ENCODE data around the gene JAKMIP2. TPM values are rescaled to one million over a fixed set of nuclear protein-coding genes. Genes with fewer than 3 reads are reported as not detected.

The JAKMIP2 gene
- polyA plus RNA-seq, 2 donors, result 0.10 to 0.20 TPM

GRCh38 chr5:147565524-147565923 is 217.0 kb downstream of the JAKMIP2 start:
- Histone ChIP-seq H3K9me3 (ENCODE audit: control insufficient read depth in 2 of 2, insufficient read depth in 1 of 2, low read depth in 1 of 2, low read length in 1 of 2) (no peaks in the 10 kb centered on the region), H3K36me3 (ENCODE audit: control insufficient read depth in 2 of 2, insufficient read depth in 2 of 2, low read length in 1 of 2) (no peaks in the 10 kb centered on the region), H3K27me3 (ENCODE audit: control insufficient read depth in 1 of 2, insufficient read depth in 2 of 2, low read length in 2 of 2) (no peaks in the 10 kb centered on the region), H3K4me1 (ENCODE audit: control insufficient read depth in 2 of 2, insufficient read depth in 2 of 2, low read length in 1 of 2) (no peaks in the 10 kb centered on the region), H3K4me3 (ENCODE audit: low read depth in 1 of 2, low read length in 2 of 2) (no peak overlapping the region), H3K27ac (ENCODE audit: low read depth in 2 of 2, low read length in 1 of 2) (no peak overlapping the region)
- 83 to 90% methylated on average over 1 of the region's 1 CpG for WGBS, 2 donors

GRCh38 chr5:147564124-147564486 is 218.4 kb downstream of the JAKMIP2 start:
- Histone ChIP-seq H3K4me1 (ENCODE audit: control insufficient read depth in 2 of 2, insufficient read depth in 2 of 2, low read length in 1 of 2) (no peaks in the 10 kb centered on the region), H3K9me3 (ENCODE audit: control insufficient read depth in 2 of 2, insufficient read depth in 1 of 2, low read depth in 1 of 2, low read length in 1 of 2) (no peaks in the 10 kb centered on the region), H3K4me3 (ENCODE audit: low read depth in 1 of 2, low read length in 2 of 2) (no peak overlapping the region), H3K27me3 (ENCODE audit: control insufficient read depth in 1 of 2, insufficient read depth in 2 of 2, low read length in 2 of 2) (no peaks in the 10 kb centered on the region), H3K27ac (ENCODE audit: low read depth in 2 of 2, low read length in 1 of 2) (no peak overlapping the region), H3K36me3 (ENCODE audit: control insufficient read depth in 2 of 2, insufficient read depth in 2 of 2, low read length in 1 of 2) (no peaks in the 10 kb centered on the region)
- 75 to 78% methylated on average over 3 of the region's 3 CpGs for WGBS, 2 donors

DNA sequence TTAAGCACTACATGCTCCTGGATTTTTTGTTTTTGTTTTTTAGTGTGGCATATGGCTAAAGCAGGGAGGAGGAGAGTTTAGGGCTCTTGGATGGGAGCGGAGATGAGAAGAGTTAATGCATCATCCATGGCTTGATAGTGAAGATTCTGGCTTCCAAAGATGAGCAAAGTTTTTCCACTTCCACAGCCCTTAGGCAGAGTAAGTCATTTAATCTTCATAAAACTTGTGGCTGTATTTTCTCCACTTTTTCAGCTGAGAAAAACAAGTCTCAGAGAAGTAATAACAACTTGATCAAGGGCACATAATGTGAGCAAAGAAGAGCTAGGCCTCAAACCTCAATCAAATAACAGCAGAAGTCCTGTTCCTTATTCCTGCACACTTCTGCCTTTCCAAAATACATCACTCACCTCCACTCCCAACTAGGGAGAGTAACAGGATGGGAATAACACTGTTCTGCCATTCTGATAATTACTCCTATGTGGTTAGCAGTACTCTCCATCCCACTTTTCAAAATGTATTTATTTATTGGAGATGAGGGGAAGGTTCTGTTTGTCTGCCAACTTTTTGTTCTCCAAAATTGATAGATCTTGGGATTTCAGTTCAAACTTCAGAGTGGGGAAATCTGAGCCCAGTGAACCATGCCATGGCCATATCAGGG is 218.9 kb downstream of the JAKMIP2 start:
- H3K4me3 ChIP-seq (ENCODE audit: low read depth in 1 of 2, low read length in 2 of 2), result no peak overlapping the region
- no peaks in the 10 kb centered on the region for H3K9me3 ChIP-seq (ENCODE audit: control insufficient read depth in 2 of 2, insufficient read depth in 1 of 2, low read depth in 1 of 2, low read length in 1 of 2)
- no peaks in the 10 kb centered on the region for H3K4me1 ChIP-seq (ENCODE audit: control insufficient read depth in 2 of 2, insufficient read depth in 2 of 2, low read length in 1 of 2)
- H3K27me3 ChIP-seq (ENCODE audit: control insufficient read depth in 1 of 2, insufficient read depth in 2 of 2, low read length in 2 of 2), result no peaks in the 10 kb centered on the region
- 87 to 89% methylated on average over 1 of the region's 1 CpG for WGBS, 2 donors
- no peak overlapping the region for H3K27ac ChIP-seq (ENCODE audit: low read depth in 2 of 2, low read length in 1 of 2)
- H3K36me3 ChIP-seq (ENCODE audit: control insufficient read depth in 2 of 2, insufficient read depth in 2 of 2, low read length in 1 of 2), result no peaks in the 10 kb centered on the region

DNA sequence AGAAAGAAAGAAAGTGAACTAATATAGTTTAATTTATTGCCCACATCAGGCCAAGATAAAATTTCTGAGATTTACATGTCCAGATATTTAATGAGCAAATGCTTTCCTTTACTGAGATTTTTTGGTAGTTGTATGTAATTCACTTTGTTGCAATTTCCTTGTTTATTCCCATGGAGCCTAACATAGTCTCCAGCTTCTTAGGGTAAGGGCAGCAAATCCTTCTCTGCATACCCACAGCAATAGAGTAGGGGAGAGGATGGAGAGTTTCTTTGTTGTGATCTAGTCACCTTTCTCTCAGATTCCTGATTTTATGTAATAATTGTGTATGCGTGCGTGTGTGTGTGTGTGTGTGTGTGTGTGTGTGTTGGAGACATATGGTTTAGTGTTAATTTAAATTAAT is 221.1 kb downstream of the JAKMIP2 start:
- WGBS, 2 donors, result 84 to 92% methylated on average over 2 of the region's 2 CpGs
- no peaks in the 10 kb centered on the region for H3K27me3 ChIP-seq (ENCODE audit: control insufficient read depth in 1 of 2, insufficient read depth in 2 of 2, low read length in 2 of 2)
- no peak overlapping the region for H3K27ac ChIP-seq (ENCODE audit: low read depth in 2 of 2, low read length in 1 of 2)
- H3K36me3 ChIP-seq (ENCODE audit: control insufficient read depth in 2 of 2, insufficient read depth in 2 of 2, low read length in 1 of 2), result no peaks in the 10 kb centered on the region
- no peaks in the 10 kb centered on the region for H3K9me3 ChIP-seq (ENCODE audit: control insufficient read depth in 2 of 2, insufficient read depth in 1 of 2, low read depth in 1 of 2, low read length in 1 of 2)
- H3K4me1 ChIP-seq (ENCODE audit: control insufficient read depth in 2 of 2, insufficient read depth in 2 of 2, low read length in 1 of 2), result no peaks in the 10 kb centered on the region
- no peak overlapping the region for H3K4me3 ChIP-seq (ENCODE audit: low read depth in 1 of 2, low read length in 2 of 2)

GRCh38 chr5:147560718-147561331 is 221.7 kb downstream of the JAKMIP2 start:
- WGBS, 2 donors, result 63 to 65% methylated on average over 2 of the region's 2 CpGs
- Histone ChIP-seq H3K4me1 (ENCODE audit: control insufficient read depth in 2 of 2, insufficient read depth in 2 of 2, low read length in 1 of 2) (no peaks in the 10 kb centered on the region), H3K4me3 (ENCODE audit: low read depth in 1 of 2, low read length in 2 of 2) (no peak overlapping the region), H3K27ac (ENCODE audit: low read depth in 2 of 2, low read length in 1 of 2) (no peak overlapping the region), H3K9me3 (ENCODE audit: control insufficient read depth in 2 of 2, insufficient read depth in 1 of 2, low read depth in 1 of 2, low read length in 1 of 2) (no peaks in the 10 kb centered on the region), H3K27me3 (ENCODE audit: control insufficient read depth in 1 of 2, insufficient read depth in 2 of 2, low read length in 2 of 2) (no peaks in the 10 kb centered on the region), H3K36me3 (ENCODE audit: control insufficient read depth in 2 of 2, insufficient read depth in 2 of 2, low read length in 1 of 2) (no peaks in the 10 kb centered on the region)

- H3K4me1 ChIP-seq (ENCODE audit: control insufficient read depth in 2 of 2, insufficient read depth in 2 of 2, low read length in 1 of 2), result no peaks in the 10 kb centered on the region
- 49 to 56% methylated on average over 2 of the region's 2 CpGs for WGBS, 2 donors
- H3K27ac ChIP-seq (ENCODE audit: low read depth in 2 of 2, low read length in 1 of 2), result no peak overlapping the region
- no peaks in the 10 kb centered on the region for H3K36me3 ChIP-seq (ENCODE audit: control insufficient read depth in 2 of 2, insufficient read depth in 2 of 2, low read length in 1 of 2)
- H3K27me3 ChIP-seq (ENCODE audit: control insufficient read depth in 1 of 2, insufficient read depth in 2 of 2, low read length in 2 of 2), result no peaks in the 10 kb centered on the region
- no peaks in the 10 kb centered on the region for H3K9me3 ChIP-seq (ENCODE audit: control insufficient read depth in 2 of 2, insufficient read depth in 1 of 2, low read depth in 1 of 2, low read length in 1 of 2)
- no peak overlapping the region for H3K4me3 ChIP-seq (ENCODE audit: low read depth in 1 of 2, low read length in 2 of 2)
Measured at GRCh38 chr5:147559749-147560148, 222.8 kb downstream of the JAKMIP2 start.

GRCh38 chr5:147558826-147559225 is 223.7 kb downstream of the JAKMIP2 start:
- Histone ChIP-seq H3K4me1 (ENCODE audit: control insufficient read depth in 2 of 2, insufficient read depth in 2 of 2, low read length in 1 of 2) (no peaks in the 10 kb centered on the region), H3K9me3 (ENCODE audit: control insufficient read depth in 2 of 2, insufficient read depth in 1 of 2, low read depth in 1 of 2, low read length in 1 of 2) (no peaks in the 10 kb centered on the region), H3K36me3 (ENCODE audit: control insufficient read depth in 2 of 2, insufficient read depth in 2 of 2, low read length in 1 of 2) (no peaks in the 10 kb centered on the region), H3K27ac (ENCODE audit: low read depth in 2 of 2, low read length in 1 of 2) (no peak overlapping the region), H3K27me3 (ENCODE audit: control insufficient read depth in 1 of 2, insufficient read depth in 2 of 2, low read length in 2 of 2) (no peaks in the 10 kb centered on the region), H3K4me3 (ENCODE audit: low read depth in 1 of 2, low read length in 2 of 2) (no peak overlapping the region)
- WGBS, 2 donors, result 21 to 31% methylated on average over 2 of the region's 2 CpGs

- 53 to 56% methylated on average over 8 of the region's 8 CpGs for whole genome bisulfite sequencing, 2 donors
- Histone ChIP-seq H3K27me3 (ENCODE audit: control insufficient read depth in 1 of 2, insufficient read depth in 2 of 2, low read length in 2 of 2) (no peaks in the 10 kb centered on the region), H3K27ac (ENCODE audit: low read depth in 2 of 2, low read length in 1 of 2) (no peak overlapping the region)
Measured at GRCh38 chr5:147557876-147558745, 224.4 kb downstream of the JAKMIP2 start.

GRCh38 chr5:147555176-147555575 is 227.4 kb downstream of the JAKMIP2 start:
- H3K4me1 ChIP-seq (ENCODE audit: control insufficient read depth in 2 of 2, insufficient read depth in 2 of 2, low read length in 1 of 2), result no peaks in the 10 kb centered on the region
- H3K27me3 ChIP-seq (ENCODE audit: control insufficient read depth in 1 of 2, insufficient read depth in 2 of 2, low read length in 2 of 2), result no peaks in the 10 kb centered on the region
- H3K36me3 ChIP-seq (ENCODE audit: control insufficient read depth in 2 of 2, insufficient read depth in 2 of 2, low read length in 1 of 2), result no peaks in the 10 kb centered on the region
- no peak overlapping the region for H3K4me3 ChIP-seq (ENCODE audit: low read depth in 1 of 2, low read length in 2 of 2)
- peak overlapping the region in 1 of 2 donors; percentile 18 for H3K27ac ChIP-seq (ENCODE audit: low read depth in 2 of 2, low read length in 1 of 2)
- 76 to 80% methylated on average over 7 of the region's 7 CpGs for WGBS, 2 donors
- no peaks in the 10 kb centered on the region for H3K9me3 ChIP-seq (ENCODE audit: control insufficient read depth in 2 of 2, insufficient read depth in 1 of 2, low read depth in 1 of 2, low read length in 1 of 2)

More at GRCh38 chr5:147557876-147558745, 224.4 kb downstream of the JAKMIP2 start:
- H3K4me1 ChIP-seq (ENCODE audit: control insufficient read depth in 2 of 2, insufficient read depth in 2 of 2, low read length in 1 of 2), result no peaks in the 10 kb centered on the region
- H3K9me3 ChIP-seq (ENCODE audit: control insufficient read depth in 2 of 2, insufficient read depth in 1 of 2, low read depth in 1 of 2, low read length in 1 of 2), result no peaks in the 10 kb centered on the region
- H3K36me3 ChIP-seq (ENCODE audit: control insufficient read depth in 2 of 2, insufficient read depth in 2 of 2, low read length in 1 of 2), result no peaks in the 10 kb centered on the region
- no peak overlapping the region for H3K4me3 ChIP-seq (ENCODE audit: low read depth in 1 of 2, low read length in 2 of 2)
